Liver (tissue), 9 donors: ENCODE data around the gene OR56B1. TPM values are rescaled to one million over a fixed set of nuclear protein-coding genes. Genes with fewer than 3 reads are reported as not detected.

Source experiments
- DNase-seq: peaks from one replicate; pipeline ENCODE4 v3.0.0-alpha.2; 2017; ENCODE audit warnings: low spot score
- H3K27ac ChIP-seq, 2 donors: one replicate each; pipeline ENCODE4 v1.7.0; 2013; ENCODE audit warnings: inconsistent platforms in 2 of 2, low read length in 2 of 2, control low read depth in 1 of 2, low read depth in 1 of 2, mild to moderate bottlenecking in 1 of 2
- H3K27me3 ChIP-seq, 4 donors: one replicate each; pipeline versions ENCODE4 v1.6.1 to v1.7.0; 2013; ENCODE audit warnings: low read length in 3 of 4, inconsistent platforms in 1 of 4, mild to moderate bottlenecking in 1 of 4, moderate library complexity in 1 of 4; ENCODE audit not compliant: control insufficient read depth in 4 of 4, insufficient read depth in 4 of 4
- H3K36me3 ChIP-seq, 4 donors: one replicate each; pipeline versions ENCODE4 v1.6.1 to v1.7.0; 2013; ENCODE audit warnings: low read length in 3 of 4, mild to moderate bottlenecking in 3 of 4, low read depth in 1 of 4, moderate library complexity in 1 of 4; ENCODE audit not compliant: control insufficient read depth in 4 of 4, insufficient read depth in 3 of 4
- H3K4me1 ChIP-seq, 4 donors: one replicate each; pipeline versions ENCODE4 v1.6.1 to v1.7.0; 2013; ENCODE audit warnings: low read length in 3 of 4, mild to moderate bottlenecking in 3 of 4, moderate library complexity in 1 of 4; ENCODE audit not compliant: control insufficient read depth in 4 of 4, insufficient read depth in 4 of 4
- H3K4me3 ChIP-seq, 3 donors: one replicate each; pipeline versions ENCODE4 v1.6.1 to v1.7.0; 2013; ENCODE audit warnings: low read length in 3 of 3, control low read depth in 1 of 3, low read depth in 1 of 3, mild to moderate bottlenecking in 1 of 3
- H3K9ac ChIP-seq, 2 donors: one replicate each; pipeline ENCODE4 v1.7.0; 2013; ENCODE audit warnings: low read length in 2 of 2, mild to moderate bottlenecking in 2 of 2, moderate library complexity in 2 of 2, control low read depth in 1 of 2, low read depth in 1 of 2
- H3K9me3 ChIP-seq, 4 donors: one replicate each; pipeline versions ENCODE4 v1.6.1 to v1.7.0; 2013; ENCODE audit warnings: low read length in 3 of 4; ENCODE audit not compliant: control insufficient read depth in 4 of 4
- ATF3 ChIP-seq: IDR thresholded peaks from 2 replicates; pipeline ENCODE4 v1.6.1; 2016; ENCODE audit warnings: antibody characterized with exemption
- EGR1 ChIP-seq, 2 donors: IDR thresholded peaks; 2 replicates each; pipeline ENCODE4 v1.6.1; 2016 to 2018; ENCODE audit warnings: antibody characterized with exemption in 2 of 2, low read depth in 2 of 2
- FOXA1 ChIP-seq: IDR thresholded peaks from 2 replicates; pipeline ENCODE4 v1.6.1; 2016; ENCODE audit warnings: antibody characterized with exemption
- FOXA2 ChIP-seq: IDR thresholded peaks from 2 replicates; pipeline ENCODE4 v1.6.1; 2016; ENCODE audit warnings: antibody characterized with exemption
- GABPA ChIP-seq, 2 donors: IDR thresholded peaks in 1 of 2; conservative IDR thresholded peaks in 1 of 2; 2 replicates each; pipeline ENCODE4 v1.6.1; 2016; ENCODE audit warnings: antibody characterized with exemption in 2 of 2, mild to moderate bottlenecking in 1 of 2, moderate library complexity in 1 of 2
- JUND ChIP-seq, 2 donors: IDR thresholded peaks; 2 replicates each; pipeline ENCODE4 v1.6.1; 2016; ENCODE audit warnings: antibody characterized with exemption in 2 of 2
- MAX ChIP-seq: IDR thresholded peaks from 2 replicates; pipeline ENCODE4 v1.6.1; 2016; ENCODE audit warnings: antibody characterized with exemption
- NR2F2 ChIP-seq: IDR thresholded peaks from 2 replicates; pipeline ENCODE4 v1.6.1; 2016; ENCODE audit warnings: antibody characterized with exemption
- RAD21 ChIP-seq, 2 donors: IDR thresholded peaks; 2 replicates each; pipeline ENCODE4 v1.6.1; 2016; ENCODE audit warnings: antibody characterized with exemption in 2 of 2, mild to moderate bottlenecking in 2 of 2
- RXRA ChIP-seq, 2 donors: IDR thresholded peaks; 2 replicates each; pipeline ENCODE4 v1.6.1; 2017 to 2018; ENCODE audit warnings: antibody characterized with exemption in 2 of 2, mild to moderate bottlenecking in 1 of 2
- SP1 ChIP-seq: IDR thresholded peaks from 2 replicates; pipeline ENCODE4 v1.6.1; 2018; ENCODE audit warnings: antibody characterized with exemption, mild to moderate bottlenecking
- TAF1 ChIP-seq: conservative IDR thresholded peaks from 2 replicates; pipeline ENCODE4 v1.6.1; 2016; ENCODE audit warnings: antibody characterized with exemption, mild to moderate bottlenecking
- YY1 ChIP-seq: IDR thresholded peaks from 2 replicates; pipeline ENCODE4 v1.6.1; 2016; ENCODE audit warnings: antibody characterized with exemption, mild to moderate bottlenecking
- WGBS: extraction: QIAGEN DNeasy Blood & Tissue Kit; methylation state at CpG from one replicate; pipeline ENCODE4 v1.1.7; 2013; 5-methylcytosine and 5-hydroxymethylcytosine counted together
- polyA plus RNA-seq, 2 donors: library from polyadenylated mRNA; stranded (reverse) in 1 of 2; unstranded in 1 of 2; fragments of 200-250 nt in 1 of 2; fragments of >200 nt in 1 of 2; fragmentation: Nextera tagmentation in 1 of 2; extraction: Ambion mirVana in 1 of 2; gene quantifications; one replicate each; pipeline versions ENCODE4 v1.2.1 to v1.2.3, GENCODE V29; 2013 to 2015
- total RNA-seq, 2 donors: library from RNA; depleted of rRNA; stranded (reverse); fragments of >200 nt; gene quantifications; one replicate each; pipeline ENCODE4 v1.2.3, GENCODE V29; 2014
- TF ChIP-seq, protein P1 (sequence below): fragments of 150-350 bp; IDR thresholded peaks from 2 replicates; pipeline ENCODE4 v1.5.1; 2017; ENCODE audit warnings: improper control_type of control experiment, low read depth, low read length; ENCODE audit not compliant: missing input control
- TF ChIP-seq, protein P2 (sequence below): IDR thresholded peaks from 2 replicates; pipeline ENCODE4 v1.6.1; 2016; ENCODE audit warnings: antibody characterized with exemption
- donor health status: healthy.
- donor health status: healthy.
- donor health status: healthy.
- donor health status: healthy.
- donor health status: healthy.

Gene OR56B1
- total and polyA plus RNA-seq, 4 donors: not detected

- TF ChIP-seq FOXA1: no peak
- no peak for TF ChIP-seq GABPA (IDR thresholded peaks at IDR 0.05 in 1 of 2, conservative IDR thresholded peaks at IDR 0.05 in 1 of 2)
- no peak for TF ChIP-seq JUND (IDR thresholded peaks at IDR 0.05)
- TF ChIP-seq, protein P1, sequence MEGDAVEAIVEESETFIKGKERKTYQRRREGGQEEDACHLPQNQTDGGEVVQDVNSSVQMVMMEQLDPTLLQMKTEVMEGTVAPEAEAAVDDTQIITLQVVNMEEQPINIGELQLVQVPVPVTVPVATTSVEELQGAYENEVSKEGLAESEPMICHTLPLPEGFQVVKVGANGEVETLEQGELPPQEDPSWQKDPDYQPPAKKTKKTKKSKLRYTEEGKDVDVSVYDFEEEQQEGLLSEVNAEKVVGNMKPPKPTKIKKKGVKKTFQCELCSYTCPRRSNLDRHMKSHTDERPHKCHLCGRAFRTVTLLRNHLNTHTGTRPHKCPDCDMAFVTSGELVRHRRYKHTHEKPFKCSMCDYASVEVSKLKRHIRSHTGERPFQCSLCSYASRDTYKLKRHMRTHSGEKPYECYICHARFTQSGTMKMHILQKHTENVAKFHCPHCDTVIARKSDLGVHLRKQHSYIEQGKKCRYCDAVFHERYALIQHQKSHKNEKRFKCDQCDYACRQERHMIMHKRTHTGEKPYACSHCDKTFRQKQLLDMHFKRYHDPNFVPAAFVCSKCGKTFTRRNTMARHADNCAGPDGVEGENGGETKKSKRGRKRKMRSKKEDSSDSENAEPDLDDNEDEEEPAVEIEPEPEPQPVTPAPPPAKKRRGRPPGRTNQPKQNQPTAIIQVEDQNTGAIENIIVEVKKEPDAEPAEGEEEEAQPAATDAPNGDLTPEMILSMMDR: no peak
- TF ChIP-seq RXRA (IDR thresholded peaks at IDR 0.05): no peak
- Histone ChIP-seq H3K27me3 (no peaks in the 10 kb centered on the region), H3K9me3 (peaks cover 0 to 2% (median 0%) of the 10 kb centered on the region in 4 donors), H3K4me3 (no peak overlapping the region), H3K4me1 (no peaks in the 10 kb centered on the region), H3K36me3 (no peaks in the 10 kb centered on the region), H3K27ac (no peak overlapping the region), H3K9ac (no peak overlapping the region)
- 83% methylated on average over 6 of the region's 6 CpGs for WGBS
- no peak for DNase-seq
Observed at GRCh38 chr11:5737670-5738392, 1.6 kb downstream of the OR56B1 start.

GRCh38 chr11:5738431-5738830 lies 2.2 kb downstream of the OR56B1 start:
- H3K4me1 ChIP-seq: no peaks in the 10 kb centered on the region
- no peaks in the 10 kb centered on the region for H3K36me3 ChIP-seq
- H3K27ac ChIP-seq: no peak overlapping the region
- 46% methylated on average over 1 of the region's 1 CpG for WGBS
- no peaks in the 10 kb centered on the region for H3K27me3 ChIP-seq
- no peak for TF ChIP-seq RAD21 (IDR thresholded peaks at IDR 0.05)
- TF ChIP-seq RXRA (IDR thresholded peaks at IDR 0.05): no peak
- TF ChIP-seq, protein P1: no peak
- no peak for TF ChIP-seq FOXA1
- no peak for TF ChIP-seq GABPA (IDR thresholded peaks at IDR 0.05 in 1 of 2, conservative IDR thresholded peaks at IDR 0.05 in 1 of 2)
- no peak for TF ChIP-seq YY1
- no peak for TF ChIP-seq SP1
- TF ChIP-seq NR2F2: no peak
- TF ChIP-seq EGR1 (IDR thresholded peaks at IDR 0.05; ENCODE audit: low read depth in 2 of 2): no peak
- TF ChIP-seq, protein P2, sequence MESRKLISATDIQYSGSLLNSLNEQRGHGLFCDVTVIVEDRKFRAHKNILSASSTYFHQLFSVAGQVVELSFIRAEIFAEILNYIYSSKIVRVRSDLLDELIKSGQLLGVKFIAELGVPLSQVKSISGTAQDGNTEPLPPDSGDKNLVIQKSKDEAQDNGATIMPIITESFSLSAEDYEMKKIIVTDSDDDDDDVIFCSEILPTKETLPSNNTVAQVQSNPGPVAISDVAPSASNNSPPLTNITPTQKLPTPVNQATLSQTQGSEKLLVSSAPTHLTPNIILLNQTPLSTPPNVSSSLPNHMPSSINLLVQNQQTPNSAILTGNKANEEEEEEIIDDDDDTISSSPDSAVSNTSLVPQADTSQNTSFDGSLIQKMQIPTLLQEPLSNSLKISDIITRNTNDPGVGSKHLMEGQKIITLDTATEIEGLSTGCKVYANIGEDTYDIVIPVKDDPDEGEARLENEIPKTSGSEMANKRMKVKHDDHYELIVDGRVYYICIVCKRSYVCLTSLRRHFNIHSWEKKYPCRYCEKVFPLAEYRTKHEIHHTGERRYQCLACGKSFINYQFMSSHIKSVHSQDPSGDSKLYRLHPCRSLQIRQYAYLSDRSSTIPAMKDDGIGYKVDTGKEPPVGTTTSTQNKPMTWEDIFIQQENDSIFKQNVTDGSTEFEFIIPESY: no peak
- no peak for TF ChIP-seq ATF3
- TF ChIP-seq MAX: no peak
- TF ChIP-seq JUND (IDR thresholded peaks at IDR 0.05): no peak
- TF ChIP-seq TAF1: no peak
- TF ChIP-seq FOXA2: no peak
- no peak overlapping the region for H3K4me3 ChIP-seq
- no peak for DNase-seq
- peaks cover 0 to 2% (median 0%) of the 10 kb centered on the region in 4 donors for H3K9me3 ChIP-seq
- no peak overlapping the region for H3K9ac ChIP-seq
